ENCODE data around the gene RANBP1. TPM values are rescaled to one million over a fixed set of nuclear protein-coding genes. Genes with fewer than 3 reads are reported as not detected.
A peak's percentile ranks its signal among the peaks of the same experiment; 100 is the strongest.

Gene RANBP1
- total RNA-seq, 4 donors from 2014 or later = 116 to 180 (median 140) TPM

- H3K27ac ChIP-seq (replicated peaks in 1 of 4) = no peak overlapping the region
- H3K36me3 ChIP-seq = peaks cover 53 to 98% (median 97%) of the 10 kb centered on the region in 4 donors
- H3K27me3 ChIP-seq = no peaks in the 10 kb centered on the region
- intact Hi-C loops (cut with DNase I) = no loop called here
- 64% methylated on average over 14 of the region's 14 CpGs for WGBS
- H3K9me3 ChIP-seq = no peaks in the 10 kb centered on the region
- H3K4me3 ChIP-seq = no peak overlapping the region
- H3K4me1 ChIP-seq = peaks cover 10 to 18% (median 12%) of the 10 kb centered on the region in 4 donors
- TF ChIP-seq CTCF (IDR thresholded peaks at IDR 0.05) = peak in 1 of 3 experiments; percentile 31
- TF ChIP-seq EP300 (IDR thresholded peaks at IDR 0.05) = no peak
- no peak for DNase-seq (ENCODE audit: extremely low spot score)
Observed at GRCh38 chr22:20111045-20111688, 4.7 kb upstream of the RANBP1 start.

- TF ChIP-seq CTCF (IDR thresholded peaks at IDR 0.05) (no peak), EP300 (IDR thresholded peaks at IDR 0.05) (no peak)
- 70% methylated on average over 3 of the region's 7 CpGs for WGBS
- intact Hi-C loops (cut with DNase I) = no loop called here
- Histone ChIP-seq H3K36me3 (peaks cover 45 to 90% (median 89%) of the 10 kb centered on the region in 4 donors), H3K9me3 (no peaks in the 10 kb centered on the region), H3K27ac (replicated peaks in 1 of 4) (no peak overlapping the region), H3K4me1 (peaks cover 14 to 25% (median 17%) of the 10 kb centered on the region in 4 donors), H3K4me3 (no peak overlapping the region), H3K27me3 (no peaks in the 10 kb centered on the region)
- DNase-seq (ENCODE audit: extremely low spot score) = no peak
Observed at GRCh38 chr22:20111689-20112622, 3.9 kb upstream of the RANBP1 start.

- Histone ChIP-seq H3K27me3 (no peaks in the 10 kb centered on the region), H3K4me3 (no peak overlapping the region), H3K4me1 (peaks cover 17 to 28% (median 18%) of the 10 kb centered on the region in 4 donors), H3K27ac (replicated peaks in 1 of 4) (peak overlapping the region in 1 of 4 donors; percentile 8), H3K36me3 (peaks cover 36 to 81% (median 80%) of the 10 kb centered on the region in 4 donors), H3K9me3 (no peaks in the 10 kb centered on the region)
- WGBS = 81% methylated on average over 9 of the region's 26 CpGs
- intact Hi-C loops (cut with DNase I) = no loop called here
- TF ChIP-seq POLR2A (IDR thresholded peaks at IDR 0.05; ENCODE audit: low read depth) (no peak), POLR2AphosphoS5 (IDR thresholded peaks at IDR 0.05) (no peak), EP300 (IDR thresholded peaks at IDR 0.05) (no peak), CTCF (IDR thresholded peaks at IDR 0.05) (no peak)
- DNase-seq (ENCODE audit: extremely low spot score) = no peak
Observed at GRCh38 chr22:20112623-20113511, 3.0 kb upstream of the RANBP1 start.

GRCh38 chr22:20113551-20114310 lies 2.2 kb upstream of the RANBP1 start:
- Histone ChIP-seq H3K27ac (replicated peaks in 1 of 4) (peak overlapping the region in 1 of 4 donors; percentile 8), H3K4me1 (peaks cover 25 to 36% (median 27%) of the 10 kb centered on the region in 4 donors), H3K9me3 (no peaks in the 10 kb centered on the region), H3K36me3 (peaks cover 29 to 73% (median 72%) of the 10 kb centered on the region in 4 donors), H3K4me3 (no peak overlapping the region), H3K27me3 (no peaks in the 10 kb centered on the region)
- DNase-seq (ENCODE audit: extremely low spot score) = no peak
- intact Hi-C loops (cut with DNase I) = no loop called here
- WGBS = 88% methylated on average over 12 of the region's 19 CpGs
- no peak for TF ChIP-seq POLR2AphosphoS5 (IDR thresholded peaks at IDR 0.05)
- TF ChIP-seq CTCF (IDR thresholded peaks at IDR 0.05) = no peak
- TF ChIP-seq EP300 (IDR thresholded peaks at IDR 0.05) = no peak
- no peak for TF ChIP-seq POLR2A (IDR thresholded peaks at IDR 0.05; ENCODE audit: low read depth)
